CD4-positive, alpha-beta T cell treated with Interleukin-21 for 1 hour (primary cell): Measurements from ENCODE around the gene MSGN1.

Experiments
- DNase-seq: peaks from one replicate; pipeline ENCODE4 v3.0.0-alpha.2; 2020

Gene MSGN1

GRCh38 chr2:17850151-17850550 is 33.9 kb downstream of the MSGN1 start:
- DNase-seq = no peak

- no peak for DNase-seq
Observed at GRCh38 chr2:17851731-17852585, 35.7 kb downstream of the MSGN1 start.

GRCh38 chr2:17853799-17854198 is 37.5 kb downstream of the MSGN1 start:
- DNase-seq = no peak

GRCh38 chr2:17857021-17857420 is 40.8 kb downstream of the MSGN1 start:
- no peak for DNase-seq

- DNase-seq = no peak
Observed at GRCh38 chr2:17858064-17858463, 41.8 kb downstream of the MSGN1 start.

- DNase-seq = no peak
Observed at GRCh38 chr2:17863539-17863938, 47.3 kb downstream of the MSGN1 start.

- DNase-seq = no peak
Observed at GRCh38 chr2:17864676-17865075, 48.4 kb downstream of the MSGN1 start.

- no peak for DNase-seq
Observed at GRCh38 chr2:17867133-17867532, 50.9 kb downstream of the MSGN1 start.
